PFSK-1 (cell line): ENCODE results near the gene CMIP.

Source experiments
- POLR2AphosphoS5 ChIP-seq: IDR thresholded peaks from 2 replicates; pipeline ENCODE4 v1.6.1; 2012; ENCODE audit warnings: low read depth, mild to moderate bottlenecking, control low read depth, low read length, moderate library complexity
- SIN3A ChIP-seq: IDR thresholded peaks from 2 replicates; pipeline ENCODE4 v1.6.1; 2012; ENCODE audit warnings: mild to moderate bottlenecking, low read length, moderate library complexity, borderline replicate concordance; ENCODE audit not compliant: insufficient read depth
- TF ChIP-seq, protein P1 (sequence below), 2 experiments: IDR thresholded peaks; 2 replicates each; pipeline versions ENCODE4 v1.6.1 to v1.8.0; 2011 to 2012; ENCODE audit warnings: low read depth in 2 of 2, low read length in 2 of 2, control low read depth in 1 of 2, inconsistent platforms in 1 of 2, mild to moderate bottlenecking in 1 of 2, moderate library complexity in 1 of 2; ENCODE audit not compliant: insufficient read depth in 1 of 2

- TF ChIP-seq, protein P1, sequence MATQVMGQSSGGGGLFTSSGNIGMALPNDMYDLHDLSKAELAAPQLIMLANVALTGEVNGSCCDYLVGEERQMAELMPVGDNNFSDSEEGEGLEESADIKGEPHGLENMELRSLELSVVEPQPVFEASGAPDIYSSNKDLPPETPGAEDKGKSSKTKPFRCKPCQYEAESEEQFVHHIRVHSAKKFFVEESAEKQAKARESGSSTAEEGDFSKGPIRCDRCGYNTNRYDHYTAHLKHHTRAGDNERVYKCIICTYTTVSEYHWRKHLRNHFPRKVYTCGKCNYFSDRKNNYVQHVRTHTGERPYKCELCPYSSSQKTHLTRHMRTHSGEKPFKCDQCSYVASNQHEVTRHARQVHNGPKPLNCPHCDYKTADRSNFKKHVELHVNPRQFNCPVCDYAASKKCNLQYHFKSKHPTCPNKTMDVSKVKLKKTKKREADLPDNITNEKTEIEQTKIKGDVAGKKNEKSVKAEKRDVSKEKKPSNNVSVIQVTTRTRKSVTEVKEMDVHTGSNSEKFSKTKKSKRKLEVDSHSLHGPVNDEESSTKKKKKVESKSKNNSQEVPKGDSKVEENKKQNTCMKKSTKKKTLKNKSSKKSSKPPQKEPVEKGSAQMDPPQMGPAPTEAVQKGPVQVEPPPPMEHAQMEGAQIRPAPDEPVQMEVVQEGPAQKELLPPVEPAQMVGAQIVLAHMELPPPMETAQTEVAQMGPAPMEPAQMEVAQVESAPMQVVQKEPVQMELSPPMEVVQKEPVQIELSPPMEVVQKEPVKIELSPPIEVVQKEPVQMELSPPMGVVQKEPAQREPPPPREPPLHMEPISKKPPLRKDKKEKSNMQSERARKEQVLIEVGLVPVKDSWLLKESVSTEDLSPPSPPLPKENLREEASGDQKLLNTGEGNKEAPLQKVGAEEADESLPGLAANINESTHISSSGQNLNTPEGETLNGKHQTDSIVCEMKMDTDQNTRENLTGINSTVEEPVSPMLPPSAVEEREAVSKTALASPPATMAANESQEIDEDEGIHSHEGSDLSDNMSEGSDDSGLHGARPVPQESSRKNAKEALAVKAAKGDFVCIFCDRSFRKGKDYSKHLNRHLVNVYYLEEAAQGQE (IDR thresholded peaks at IDR 0.05; ENCODE audit: insufficient read depth in 1 of 2, low read depth in 2 of 2, low read length in 2 of 2): no peak
- TF ChIP-seq POLR2AphosphoS5: no peak
- TF ChIP-seq SIN3A: no peak
Measured at GRCh38 chr16:81586977-81587625, 142.5 kb downstream of the CMIP start.
